Activated CD4-positive, alpha-beta T cell treated with anti-CD3 and anti-CD28 coated beads, Interleukin-2, amount 50 U/mL, for 16 hours (primary cell): ENCODE results near the gene SAMSN1.

Source experiments
- DNase-seq: peaks from one replicate; pipeline ENCODE4 v3.0.0-alpha.2; 2020

Gene SAMSN1

DNA sequence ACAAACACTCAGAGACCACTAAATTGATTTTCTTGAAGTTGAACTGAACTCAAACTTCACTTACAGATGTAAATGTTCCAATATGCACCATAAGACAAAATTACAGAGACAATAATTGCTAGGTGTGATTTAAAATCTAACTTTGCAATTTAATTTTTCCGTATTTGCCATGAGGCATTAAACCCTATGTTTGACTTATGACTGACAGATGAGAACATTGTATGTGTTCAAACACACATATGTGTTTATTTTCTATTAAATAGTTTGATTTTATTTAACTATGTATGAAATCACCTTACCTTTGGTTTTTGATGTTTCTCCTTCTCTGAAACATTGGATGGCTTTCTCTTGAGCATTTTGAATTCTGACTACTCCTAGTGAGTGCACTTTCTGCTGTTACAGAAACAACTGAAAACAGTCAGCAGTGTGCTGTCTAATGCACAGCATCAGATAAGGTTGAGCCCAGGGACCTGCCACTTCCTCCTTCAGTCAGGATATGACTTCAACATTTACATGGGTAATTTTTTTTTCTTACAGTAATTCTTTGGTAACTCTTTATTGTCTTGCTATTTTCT, at the start of gene SAMSN1:
SAMSN1 (minus strand) TSS at position 410 of the 575 bp plus-strand sequence; CDS start at position 356, 54 bp downstream.
- peak; percentile 93 for DNase-seq

- DNase-seq: no peak
These were observed 49.3 kb upstream of the SAMSN1 start for GRCh38 chr21:14595449-14595848.

- DNase-seq: no peak
These were observed 48.9 kb upstream of the SAMSN1 start for GRCh38 chr21:14594967-14595366.

DNA sequence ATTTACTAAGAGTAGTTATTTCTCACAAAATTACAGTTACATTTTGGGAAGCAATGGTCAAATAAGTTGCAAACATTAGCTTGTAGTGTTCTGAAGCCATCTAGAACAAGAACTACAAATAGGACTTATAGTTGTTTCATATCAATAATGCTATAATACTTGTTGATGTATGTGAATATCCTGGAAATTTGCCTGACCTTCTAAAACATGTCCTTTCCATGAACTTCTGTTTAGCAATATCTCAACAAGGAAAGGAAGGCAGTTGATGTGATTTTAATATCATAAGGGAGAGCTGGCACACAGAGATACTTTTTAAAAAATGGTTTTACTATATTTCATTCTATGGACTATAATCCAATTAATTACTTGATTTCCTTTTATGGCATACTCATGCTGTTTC, 47.1 kb upstream of the SAMSN1 start:
- DNase-seq: no peak

- no peak for DNase-seq
These were observed 46.3 kb upstream of the SAMSN1 start for GRCh38 chr21:14592296-14593000.

DNA sequence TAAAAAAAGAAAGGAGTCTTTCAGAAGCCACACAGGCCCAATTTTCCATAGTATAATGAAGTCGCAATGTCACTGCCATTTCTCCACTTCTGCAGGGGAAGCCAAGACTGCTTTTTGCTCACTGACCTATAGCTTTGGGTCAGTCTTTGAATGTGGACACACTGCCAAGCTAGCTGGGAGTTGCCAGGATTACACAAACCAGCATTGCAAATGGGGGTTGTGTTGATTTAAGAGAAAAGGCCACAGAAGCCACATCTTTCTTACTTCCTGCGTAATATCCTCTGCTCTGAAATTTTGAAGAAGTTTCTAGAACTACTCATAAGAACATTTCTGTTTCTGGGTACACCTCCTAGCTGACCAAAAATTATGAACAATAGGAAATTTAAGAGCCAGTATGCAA, 45.8 kb upstream of the SAMSN1 start:
- DNase-seq: peak; percentile 57

DNA sequence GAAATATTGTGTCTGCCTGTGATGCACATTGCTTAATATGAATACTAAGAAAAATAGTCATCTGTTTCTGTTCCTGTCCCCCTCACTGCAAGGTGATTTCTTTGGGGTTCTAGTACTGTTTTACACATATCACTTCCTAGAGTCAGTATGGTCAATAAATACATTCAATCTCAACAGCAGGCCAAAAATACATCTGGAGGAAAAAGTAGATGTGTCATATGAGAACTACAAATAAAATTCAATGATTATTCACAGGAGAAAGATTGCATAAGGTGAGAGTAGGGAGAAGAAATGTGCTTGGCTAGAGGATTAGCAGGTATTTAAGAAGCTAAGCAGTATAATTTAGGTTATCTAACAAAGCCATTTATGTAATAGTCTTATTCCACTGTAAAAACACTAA, 45.3 kb upstream of the SAMSN1 start:
- DNase-seq: peak; percentile 55

GRCh38 chr21:14589855-14590563, 43.9 kb upstream of the SAMSN1 start:
- peak; percentile 71 for DNase-seq

- DNase-seq: no peak
These were observed 41.2 kb upstream of the SAMSN1 start for GRCh38 chr21:14587266-14587665.

DNA sequence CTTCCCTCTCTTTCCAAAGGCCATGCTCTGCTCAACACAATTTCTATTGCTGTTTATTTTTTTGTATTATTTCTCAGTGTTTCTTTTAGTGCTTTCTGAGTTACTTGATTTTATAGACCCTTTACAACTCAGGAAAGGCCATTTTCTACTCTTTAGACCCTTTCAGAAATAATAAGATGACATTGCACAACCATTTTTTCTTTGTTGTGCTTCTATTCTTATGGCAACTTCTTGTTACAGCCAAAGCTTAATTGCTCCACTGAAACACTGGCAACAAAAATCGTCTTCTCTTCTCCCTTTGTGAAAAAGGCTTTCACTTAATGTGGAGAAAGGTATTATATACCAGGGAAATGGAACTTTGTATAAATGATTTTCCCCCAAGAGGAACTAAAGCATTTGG, 39.0 kb upstream of the SAMSN1 start:
- DNase-seq: no peak

DNA sequence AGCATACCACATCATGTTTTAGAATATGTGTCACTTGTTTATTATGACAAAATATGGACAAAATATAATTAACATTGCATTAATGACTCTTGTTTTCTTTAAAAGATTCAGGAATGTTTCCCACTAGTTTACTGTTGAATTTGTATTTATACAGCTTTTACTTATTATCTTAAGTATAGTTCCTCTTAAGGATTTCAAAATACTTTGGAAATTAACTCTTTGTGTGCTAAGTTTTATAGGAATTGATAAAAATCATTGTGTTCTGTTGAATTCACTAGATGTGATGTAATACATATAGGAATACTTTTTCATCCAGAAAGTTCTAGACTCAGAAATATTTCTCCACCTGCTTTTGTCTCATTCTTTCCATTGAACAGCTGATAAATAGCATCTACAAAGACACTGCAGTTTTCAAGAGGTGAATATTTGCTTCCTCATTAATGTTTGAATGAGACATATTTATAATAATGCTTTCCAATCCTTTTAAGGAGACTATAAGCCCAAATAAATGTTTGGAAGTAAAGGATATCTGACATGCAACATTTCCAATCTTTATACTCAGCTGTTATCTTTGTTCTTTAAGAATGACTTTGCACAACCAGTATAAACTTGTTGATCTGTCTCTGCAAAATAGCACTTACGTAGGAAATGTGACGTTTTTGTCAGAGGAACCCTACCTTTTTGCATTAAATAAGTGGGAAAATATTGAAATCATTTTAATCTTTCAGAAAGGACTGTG, 38.4 kb upstream of the SAMSN1 start:
- DNase-seq: no peak

DNA sequence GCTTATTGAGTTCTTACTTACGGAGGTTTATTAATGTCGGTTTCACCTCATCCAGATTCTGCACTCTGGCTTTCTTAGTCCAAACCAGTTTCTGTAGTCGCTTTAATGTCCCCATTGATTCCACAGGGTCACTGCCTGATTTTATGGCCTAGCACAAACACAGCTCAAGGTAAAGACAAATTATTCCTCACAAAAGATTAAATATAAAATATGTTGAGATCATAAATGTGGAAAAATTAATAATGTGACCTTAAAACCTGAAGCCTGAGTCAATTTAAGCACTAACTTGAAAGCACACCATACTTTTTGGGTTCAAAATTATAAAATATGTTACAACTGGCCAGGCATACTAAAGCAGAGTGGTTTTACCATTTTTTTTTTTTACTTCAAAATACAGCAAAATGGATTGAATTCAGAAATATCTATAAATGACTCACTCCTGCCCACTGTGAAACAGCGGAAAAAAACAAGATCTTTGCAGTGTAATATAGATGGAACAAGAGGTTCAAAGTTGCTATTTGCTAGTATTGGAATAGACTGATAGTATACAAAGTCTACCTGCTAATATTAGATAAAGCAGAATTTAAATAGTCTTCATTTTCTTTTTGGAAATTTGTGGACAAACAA, 37.6 kb upstream of the SAMSN1 start:
- peak; percentile 51 for DNase-seq

- no peak for DNase-seq
These were observed 37.0 kb upstream of the SAMSN1 start for GRCh38 chr21:14582934-14583628.

DNA sequence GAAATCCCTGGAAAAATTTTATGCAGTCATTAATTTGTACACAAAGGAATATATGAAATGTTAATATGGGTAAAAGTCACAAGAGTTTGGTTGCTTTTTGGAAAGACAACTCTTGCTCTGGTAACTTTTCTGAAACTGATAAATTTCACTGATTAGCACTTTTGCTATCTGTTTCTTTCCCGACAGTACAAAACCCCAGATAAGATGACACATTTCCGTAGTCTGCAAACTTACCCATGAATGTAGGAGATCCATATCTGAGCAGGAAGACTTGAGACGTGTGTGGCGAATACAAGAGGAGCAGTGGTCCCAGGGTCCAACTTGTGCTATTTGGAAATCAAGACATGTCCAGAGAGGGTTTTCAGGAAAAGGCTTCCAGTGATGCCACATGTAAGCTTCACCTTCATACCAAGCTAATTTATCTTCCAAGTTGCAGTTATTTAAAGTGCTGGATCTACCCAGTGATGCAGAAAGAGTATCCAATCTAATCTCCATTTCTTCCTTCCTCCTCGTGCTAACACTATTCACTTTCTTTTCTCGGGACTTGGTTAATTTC, 35.9 kb upstream of the SAMSN1 start:
- DNase-seq: peak; percentile 80

- no peak for DNase-seq
These were observed 27.1 kb upstream of the SAMSN1 start for GRCh38 chr21:14573244-14573643.

DNA sequence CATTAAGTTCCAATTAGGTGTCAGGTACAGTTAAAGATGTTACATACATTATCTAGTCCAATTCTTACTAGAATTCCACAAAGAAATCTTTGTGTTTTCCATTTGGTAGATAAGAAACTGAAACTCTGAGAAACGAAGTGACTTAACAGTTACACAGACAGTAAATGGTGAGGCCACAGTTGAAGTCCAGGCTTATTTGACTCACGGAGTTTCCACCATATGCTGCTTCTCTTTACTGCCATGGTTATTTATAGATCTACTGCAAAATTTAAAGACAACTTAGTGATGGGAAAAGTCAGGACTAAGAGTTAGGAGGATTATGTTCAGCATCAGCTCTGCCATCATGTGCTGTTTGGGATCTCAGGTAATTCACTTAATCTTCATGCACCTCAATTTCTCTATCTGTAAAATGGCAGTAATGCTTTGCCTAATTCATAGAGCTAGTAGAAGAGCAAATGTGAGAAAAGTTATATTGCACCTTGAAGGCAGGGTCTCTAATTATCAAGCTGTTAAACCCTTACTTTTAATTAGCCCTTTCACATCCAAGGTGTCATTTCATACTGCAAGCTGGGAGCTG, 26.2 kb upstream of the SAMSN1 start:
- DNase-seq: no peak

- DNase-seq: no peak
These were observed 23.8 kb upstream of the SAMSN1 start for GRCh38 chr21:14569868-14570267.

DNA sequence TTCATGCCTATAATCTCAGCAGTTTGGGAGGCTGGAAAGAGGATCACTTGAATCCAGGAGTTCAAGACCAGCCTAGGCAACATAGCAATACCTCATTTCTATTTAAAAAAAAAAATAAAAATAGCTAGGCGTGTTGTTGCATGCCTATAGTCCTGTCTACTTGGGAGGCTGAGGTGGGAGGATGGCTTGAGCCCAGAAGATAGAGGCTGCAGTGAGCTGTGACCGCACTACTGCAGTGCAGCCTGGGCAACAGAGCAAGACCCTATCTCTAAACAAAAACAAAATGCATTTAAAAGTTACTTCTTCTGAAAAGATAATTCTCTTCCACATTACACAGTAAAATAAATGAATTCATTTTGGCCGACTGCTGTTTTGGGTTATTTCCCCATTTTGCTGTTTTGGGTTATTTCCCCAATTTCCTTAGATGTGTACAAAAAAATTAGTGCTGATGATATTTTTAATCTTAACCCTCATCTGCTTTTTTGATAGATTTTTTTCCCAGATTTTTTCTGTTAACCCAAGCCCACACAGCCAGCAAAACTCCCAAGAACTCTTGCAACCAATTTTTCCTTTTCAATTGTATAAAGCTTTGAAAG, 23.0 kb upstream of the SAMSN1 start:
- DNase-seq: no peak

GRCh38 chr21:14567331-14568279, 21.5 kb upstream of the SAMSN1 start:
- DNase-seq: no peak

DNA sequence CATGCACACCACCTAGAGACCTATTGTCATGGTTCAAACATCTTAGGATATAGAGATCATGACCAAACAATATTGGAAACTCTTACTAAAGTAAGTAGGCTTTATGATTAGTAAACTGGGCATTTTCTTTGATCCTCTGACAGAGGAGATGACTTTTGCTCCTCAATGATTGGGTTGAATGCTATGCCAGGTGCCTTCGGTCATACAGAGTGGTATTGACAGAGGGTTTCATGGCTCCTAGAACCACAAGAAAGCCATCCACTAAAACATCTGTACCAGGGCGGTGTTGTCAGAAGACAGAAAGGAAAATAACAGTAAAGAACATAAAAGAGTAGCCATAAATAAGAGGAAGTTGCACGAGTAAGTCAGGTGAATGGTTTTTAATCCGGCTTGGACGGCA, 20.8 kb upstream of the SAMSN1 start:
- DNase-seq: no peak
